ENCODE measurements around the gene FXR1.

FXR1 gene

GRCh38 chr3:181007262-181007661 lies 94.8 kb downstream of the FXR1 start:
- no peak for DNase-seq (ENCODE audit: low read depth in 2 of 2)

- no peak for DNase-seq (ENCODE audit: low read depth in 2 of 2)
Measured at GRCh38 chr3:181008796-181009195, 96.3 kb downstream of the FXR1 start.

GRCh38 chr3:181009225-181009624 lies 96.8 kb downstream of the FXR1 start:
- no peak for DNase-seq (ENCODE audit: low read depth in 2 of 2)

- DNase-seq (ENCODE audit: low read depth in 2 of 2): no peak
Measured at GRCh38 chr3:181017690-181018089, 105.2 kb downstream of the FXR1 start.

- no peak for DNase-seq (ENCODE audit: low read depth in 2 of 2)
Measured at GRCh38 chr3:181025204-181025603, 112.7 kb downstream of the FXR1 start.

GRCh38 chr3:181030948-181031347 lies 118.5 kb downstream of the FXR1 start:
- no peak for DNase-seq (ENCODE audit: low read depth in 2 of 2)
